Nephron progenitor cell (in vitro differentiated cells): ENCODE results near the gene SMARCC1.
"Not testable (repeated sequence)": the region's sequence is repeated elsewhere in the genome, so short reads cannot be mapped to it uniquely, and the experiment has no call there.

Experiments
- DNase-seq: peaks from one replicate; pipeline ENCODE4 v3.0.0; 2021
- H3K27ac Mint-ChIP-seq: 2 replicates; pipeline ENCODE4 v1.8.0; 2021; ENCODE audit warnings: mild to moderate bottlenecking, moderate library complexity, mixed read lengths
- H3K27me3 Mint-ChIP-seq: 2 replicates; pipeline ENCODE4 v1.8.0; 2021; ENCODE audit warnings: mild to moderate bottlenecking, low read depth, mixed read lengths; ENCODE audit not compliant: poor library complexity
- H3K36me3 Mint-ChIP-seq: 2 replicates; pipeline ENCODE4 v1.8.0; 2021; ENCODE audit warnings: low read depth, mixed read lengths
- H3K4me1 Mint-ChIP-seq: 2 replicates; pipeline ENCODE4 v1.8.0; 2021; ENCODE audit warnings: mixed read lengths
- H3K4me3 Mint-ChIP-seq: 2 replicates; pipeline ENCODE4 v1.8.0; 2021; ENCODE audit warnings: mild to moderate bottlenecking, moderate library complexity, mixed read lengths
- H3K9me3 Mint-ChIP-seq: 2 replicates; pipeline ENCODE4 v1.8.0; 2021; ENCODE audit warnings: mild to moderate bottlenecking, moderate library complexity, mixed read lengths
- TF ChIP-seq, protein P1 (sequence below): fragments of 200-600 bp; sonication (generic); IDR thresholded peaks from 2 replicates; pipeline ENCODE4 v1.5.0; 2021; ENCODE audit warnings: antibody characterized with exemption

The SMARCC1 gene

DNA sequence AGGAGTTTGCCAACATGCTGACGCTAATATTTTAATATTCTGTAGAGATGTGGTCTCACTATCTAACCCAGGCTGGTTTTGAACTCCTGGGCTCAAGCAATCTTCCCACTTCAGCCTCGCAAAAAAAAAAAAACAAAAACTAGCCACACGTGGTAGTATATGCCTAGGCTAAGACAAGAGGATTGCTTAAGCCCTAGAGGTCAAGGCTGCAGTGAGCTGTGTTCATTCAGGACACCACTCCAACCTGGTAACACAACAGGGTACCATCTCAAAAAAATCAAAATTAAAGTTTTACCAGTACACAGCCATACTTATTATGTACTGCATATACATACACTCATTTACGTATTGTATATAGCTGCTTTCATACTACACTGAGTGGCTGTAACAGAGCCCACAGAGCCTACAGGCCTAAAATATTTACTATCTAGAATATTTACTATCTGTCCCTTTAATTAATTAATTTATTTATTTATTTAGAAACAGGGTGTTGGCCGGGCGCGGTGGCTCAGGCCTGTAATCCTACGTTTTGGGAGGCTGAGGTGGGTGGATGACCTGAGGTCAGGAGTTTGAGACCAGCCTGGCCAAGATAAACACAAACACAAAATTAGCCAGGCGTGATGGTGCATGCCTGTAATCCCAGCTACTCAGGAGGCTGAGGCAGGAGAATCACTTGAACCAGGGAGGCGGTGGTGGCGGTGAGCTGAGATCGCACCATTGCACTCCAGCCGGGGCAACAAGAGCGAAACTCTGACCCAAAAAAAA is 23.2 kb downstream of the SMARCC1 start:
- DNase-seq, result no peak
- Mint-ChIP-seq H3K4me3 (no peak overlapping the region), H3K27ac (no peak overlapping the region), H3K36me3 (peaks cover 69% of the 10 kb centered on the region), H3K9me3 (peaks cover 9% of the 10 kb centered on the region), H3K27me3 (no peaks in the 10 kb centered on the region), H3K4me1 (no peaks in the 10 kb centered on the region)
- TF ChIP-seq, protein P1, sequence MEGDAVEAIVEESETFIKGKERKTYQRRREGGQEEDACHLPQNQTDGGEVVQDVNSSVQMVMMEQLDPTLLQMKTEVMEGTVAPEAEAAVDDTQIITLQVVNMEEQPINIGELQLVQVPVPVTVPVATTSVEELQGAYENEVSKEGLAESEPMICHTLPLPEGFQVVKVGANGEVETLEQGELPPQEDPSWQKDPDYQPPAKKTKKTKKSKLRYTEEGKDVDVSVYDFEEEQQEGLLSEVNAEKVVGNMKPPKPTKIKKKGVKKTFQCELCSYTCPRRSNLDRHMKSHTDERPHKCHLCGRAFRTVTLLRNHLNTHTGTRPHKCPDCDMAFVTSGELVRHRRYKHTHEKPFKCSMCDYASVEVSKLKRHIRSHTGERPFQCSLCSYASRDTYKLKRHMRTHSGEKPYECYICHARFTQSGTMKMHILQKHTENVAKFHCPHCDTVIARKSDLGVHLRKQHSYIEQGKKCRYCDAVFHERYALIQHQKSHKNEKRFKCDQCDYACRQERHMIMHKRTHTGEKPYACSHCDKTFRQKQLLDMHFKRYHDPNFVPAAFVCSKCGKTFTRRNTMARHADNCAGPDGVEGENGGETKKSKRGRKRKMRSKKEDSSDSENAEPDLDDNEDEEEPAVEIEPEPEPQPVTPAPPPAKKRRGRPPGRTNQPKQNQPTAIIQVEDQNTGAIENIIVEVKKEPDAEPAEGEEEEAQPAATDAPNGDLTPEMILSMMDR, result no peak

GRCh38 chr3:47752716-47753115 is 29.0 kb downstream of the SMARCC1 start:
- Mint-ChIP-seq H3K4me3 (no peak overlapping the region), H3K36me3 (peaks cover 78% of the 10 kb centered on the region), H3K27ac (peak overlapping the region; percentile 79), H3K9me3 (peaks cover 13% of the 10 kb centered on the region), H3K27me3 (no peaks in the 10 kb centered on the region), H3K4me1 (no peaks in the 10 kb centered on the region)
- TF ChIP-seq, protein P1, result no peak
- no peak for DNase-seq

GRCh38 chr3:47750811-47751354 is 30.8 kb downstream of the SMARCC1 start:
- H3K9me3 Mint-ChIP-seq, H3K27me3 Mint-ChIP-seq, H3K4me3 Mint-ChIP-seq, H3K4me1 Mint-ChIP-seq, H3K27ac Mint-ChIP-seq, DNase-seq: not testable (repeated sequence)
- H3K36me3 Mint-ChIP-seq, result peaks cover 66% of the 10 kb centered on the region

DNA sequence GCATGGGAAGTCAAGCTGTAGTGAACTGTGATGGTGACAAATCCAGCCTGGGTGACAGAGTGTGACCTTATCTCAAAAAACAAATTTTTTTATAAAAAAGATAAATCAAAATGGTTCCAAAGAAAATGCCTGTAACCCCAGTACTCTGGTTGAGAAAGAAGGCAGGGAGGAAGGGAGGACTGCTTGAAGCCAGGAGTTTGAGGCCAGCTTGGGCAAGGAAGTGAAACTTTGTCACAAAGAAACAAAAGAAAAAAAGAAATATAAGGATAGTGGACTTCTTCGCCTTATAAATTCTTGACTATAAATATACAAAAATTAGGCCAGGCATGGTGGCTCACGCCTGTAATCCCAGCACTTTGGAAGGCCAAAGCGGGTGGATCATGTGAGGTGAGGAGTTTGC is 34.1 kb downstream of the SMARCC1 start:
- TF ChIP-seq, protein P1, result no peak
- Mint-ChIP-seq H3K27me3 (no peaks in the 10 kb centered on the region), H3K4me1 (no peaks in the 10 kb centered on the region), H3K27ac (no peak overlapping the region), H3K4me3 (no peak overlapping the region), H3K9me3 (peaks cover 4% of the 10 kb centered on the region), H3K36me3 (peaks cover 72% of the 10 kb centered on the region)
- DNase-seq, result no peak

GRCh38 chr3:47746264-47746663 is 35.4 kb downstream of the SMARCC1 start:
- H3K27me3 Mint-ChIP-seq, result no peaks in the 10 kb centered on the region
- peaks cover 4% of the 10 kb centered on the region for H3K9me3 Mint-ChIP-seq
- no peak for DNase-seq
- TF ChIP-seq, protein P1, result no peak
- H3K4me3 Mint-ChIP-seq, result no peak overlapping the region
- no peaks in the 10 kb centered on the region for H3K4me1 Mint-ChIP-seq
- peaks cover 73% of the 10 kb centered on the region for H3K36me3 Mint-ChIP-seq
- H3K27ac Mint-ChIP-seq, result no peak overlapping the region

GRCh38 chr3:47743855-47744254 is 37.8 kb downstream of the SMARCC1 start:
- no peak overlapping the region for H3K4me3 Mint-ChIP-seq
- H3K27me3 Mint-ChIP-seq, result no peaks in the 10 kb centered on the region
- H3K36me3 Mint-ChIP-seq, result peaks cover 66% of the 10 kb centered on the region
- H3K4me1 Mint-ChIP-seq, result no peaks in the 10 kb centered on the region
- TF ChIP-seq, protein P1, result no peak
- H3K27ac Mint-ChIP-seq, result peak overlapping the region; percentile 57
- no peak for DNase-seq
- H3K9me3 Mint-ChIP-seq, result no peaks in the 10 kb centered on the region

DNA sequence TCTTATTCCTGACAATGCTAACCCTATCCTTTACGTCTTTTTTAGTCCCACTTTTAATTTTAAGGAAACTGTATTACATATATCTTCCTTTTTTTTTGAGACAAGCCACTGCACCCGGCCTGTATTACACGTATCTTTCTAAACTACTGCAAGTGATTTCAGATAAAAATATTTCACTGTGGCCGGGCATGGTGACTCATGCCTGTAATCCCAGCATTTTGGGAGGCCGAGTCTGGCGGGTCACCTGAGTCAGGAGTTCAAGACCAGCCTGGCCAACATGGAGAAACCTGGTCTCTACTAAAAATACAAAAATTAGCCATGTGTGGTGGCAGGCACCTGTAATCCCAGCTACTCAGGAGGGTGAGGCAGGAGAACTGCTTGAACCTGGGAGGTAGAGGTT is 38.3 kb downstream of the SMARCC1 start:
- Mint-ChIP-seq H3K36me3 (peaks cover 66% of the 10 kb centered on the region), H3K27ac (peak overlapping the region; percentile 57)
- not testable (repeated sequence) for H3K4me3 Mint-ChIP-seq, H3K4me1 Mint-ChIP-seq, DNase-seq, H3K9me3 Mint-ChIP-seq, H3K27me3 Mint-ChIP-seq
